Endothelial cell of umbilical vein (primary cell): Measurements from ENCODE around the gene PTPRD. TPM values are rescaled to one million over a fixed set of nuclear protein-coding genes. Genes with fewer than 3 reads are reported as not detected.

ENCODE experiments used
- BruUV-seq: library from RNA; stranded (reverse); fragments of 400-500 nt; replicated peaks from 2 replicates; lab custom pipeline; 2021; lab: Mats Ljungman, UMichigan
- CTCF ChIA-PET: fragments of 300-600, 350-600 bp; sonication (Branson Sonifier 250); formaldehyde crosslinking; loops from one replicate; lab custom pipeline; 2021; ENCODE audit warnings: antibody characterized with exemption, inconsistent platforms; lab: Charles Lee
- POLR2A ChIA-PET: fragments of 300-600, 350-600 bp; sonication (Branson Sonifier 250); formaldehyde crosslinking; loops from one replicate; lab custom pipeline; 2021; ENCODE audit warnings: antibody characterized with exemption, inconsistent platforms; lab: Charles Lee
- DNase-seq: peaks from one replicate; pipeline ENCODE4 v3.0.0-alpha.2; 2011; ENCODE audit warnings: low read depth, low spot score
- FAIRE-seq: peaks from 2 replicates; lab custom pipeline; 2011; peaks lifted over from hg19 to GRCh38; lab: Jason Lieb, UNC
- H2AFZ ChIP-seq: 2 replicates; pipeline ENCODE4 v1.6.0; 2012; ENCODE audit warnings: low read depth, low read length, control low read depth, inconsistent platforms
- H3K27ac ChIP-seq: 2 replicates; pipeline ENCODE4 v1.5.1; 2011; ENCODE audit warnings: low read depth, mild to moderate bottlenecking, control low read depth, low read length, moderate library complexity; ENCODE audit not compliant: insufficient read depth
- H3K27me3 ChIP-seq, 2 experiments: 2 replicates each; pipeline versions ENCODE4 v1.6.0 to v1.6.1; 2011; ENCODE audit warnings: low read length in 2 of 2, mixed read lengths in 1 of 2; ENCODE audit not compliant: control insufficient read depth in 2 of 2, insufficient read depth in 2 of 2
- H3K36me3 ChIP-seq, 2 experiments: 2 replicates in 1 of 2; 3 replicates in 1 of 2; pipeline ENCODE4 v1.5.1; 2011; ENCODE audit warnings: low read length in 2 of 2, mild to moderate bottlenecking in 1 of 2, moderate library complexity in 1 of 2; ENCODE audit not compliant: control insufficient read depth in 2 of 2, insufficient read depth in 2 of 2; ENCODE audit errors: extremely low read depth in 1 of 2
- H3K4me1 ChIP-seq: 3 replicates; pipeline ENCODE4 v1.5.1; 2011; ENCODE audit warnings: mild to moderate bottlenecking, low read length; ENCODE audit not compliant: control insufficient read depth, insufficient read depth; ENCODE audit errors: extremely low read depth
- H3K4me2 ChIP-seq: 2 replicates; pipeline ENCODE4 v1.6.1; 2011; ENCODE audit warnings: low read length, control low read depth, mixed read lengths; ENCODE audit not compliant: insufficient read depth
- H3K4me3 ChIP-seq, 3 experiments: fragments of 200-600 bp in 1 of 3; sonication (generic), shearing (Covaris generic) in 1 of 3; replicated peaks in 1 of 3; 2 replicates each; pipeline ENCODE4 v1.5.1; 2011 to 2016; ENCODE audit warnings: control low read depth in 3 of 3, low read length in 3 of 3, mild to moderate bottlenecking in 2 of 3, inconsistent platforms in 1 of 3, low read depth in 1 of 3, moderate library complexity in 1 of 3; ENCODE audit not compliant: insufficient read depth in 1 of 3
- H3K79me2 ChIP-seq: 2 replicates; pipeline ENCODE4 v1.6.0; 2012; ENCODE audit warnings: low read length, inconsistent platforms; ENCODE audit not compliant: control insufficient read depth, insufficient read depth
- H3K9ac ChIP-seq: replicated peaks from 2 replicates; pipeline ENCODE3; 2011; ENCODE audit warnings: low read length, control low read depth; ENCODE audit not compliant: insufficient read depth; ENCODE audit errors: extremely low read depth
- H3K9me1 ChIP-seq: replicated peaks from 3 replicates; pipeline ENCODE4 v1.6.0; 2011; ENCODE audit warnings: mild to moderate bottlenecking, low read length; ENCODE audit not compliant: control insufficient read depth, insufficient read depth; ENCODE audit errors: extremely low read depth
- H3K9me3 ChIP-seq: replicated peaks from 2 replicates; pipeline ENCODE4 v1.5.1; 2012; ENCODE audit warnings: low read length, inconsistent platforms; ENCODE audit not compliant: control insufficient read depth, insufficient read depth
- H4K20me1 ChIP-seq: replicated peaks from 2 replicates; pipeline ENCODE3; 2011; ENCODE audit warnings: mild to moderate bottlenecking, low read length; ENCODE audit not compliant: control insufficient read depth, insufficient read depth; ENCODE audit errors: extremely low read depth
- EZH2 ChIP-seq: IDR thresholded peaks from 2 replicates; pipeline ENCODE4 v1.6.1; 2012; ENCODE audit warnings: borderline replicate concordance, low read depth, mild to moderate bottlenecking, moderate library complexity, low read length, inconsistent platforms; ENCODE audit not compliant: severe bottlenecking
- FOS ChIP-seq: IDR thresholded peaks from 2 replicates; pipeline ENCODE4 v1.6.1; 2011; ENCODE audit warnings: mild to moderate bottlenecking, low read length, moderate library complexity, borderline replicate concordance; ENCODE audit not compliant: insufficient read depth
- GATA2 ChIP-seq: IDR thresholded peaks from 2 replicates; pipeline ENCODE4 v1.7.0; 2011; ENCODE audit warnings: low read depth, mild to moderate bottlenecking, moderate library complexity, mixed read lengths, low read length; ENCODE audit not compliant: insufficient read length, insufficient read depth
- JUN ChIP-seq: IDR thresholded peaks from 2 replicates; pipeline ENCODE4 v1.6.1; 2011; ENCODE audit warnings: borderline replicate concordance, low read depth; ENCODE audit not compliant: insufficient read length, insufficient read depth
- MYC ChIP-seq: IDR thresholded peaks from one replicate; pipeline ENCODE4 v1.6.1; 2011; ENCODE audit warnings: mild to moderate bottlenecking, low read depth, low read length
- POLR2A ChIP-seq: IDR thresholded peaks from 2 replicates; pipeline ENCODE4 v1.6.1; 2012; ENCODE audit warnings: low read depth, mild to moderate bottlenecking, control low read depth, low read length
- POLR2AphosphoS5 ChIP-seq: IDR thresholded peaks from 2 replicates; pipeline ENCODE4 v1.6.1; 2012; ENCODE audit warnings: low read depth, mild to moderate bottlenecking, control low read depth, low read length, moderate library complexity; ENCODE audit not compliant: insufficient read depth
- dilution Hi-C: fragments of 300-500 bp; cut with MboI; formaldehyde crosslinking; loops from one replicate; pipeline ENCODE4 v1.15.0; 2019; ENCODE audit warnings: low sequenced_read_pairs; ENCODE audit not compliant: extremely low pct_ligation_motif_present
- intact Hi-C: fragments of 100-400 bp; cut with micrococcal nuclease; formaldehyde crosslinking; loops from one replicate; pipeline ENCODE4 v1.10.0; 2022
- polyA plus RNA-seq, 4 experiments: library from polyadenylated mRNA; depleted of rRNA in 3 of 4; stranded (reverse) in 3 of 4; unstranded in 1 of 4; fragments of >200 nt; gene quantifications; 2 replicates each; pipeline versions ENCODE4 v1.2.1 to v1.2.3, GENCODE V29; 2011 to 2012; ENCODE audit warnings: missing spikeins in 1 of 4
- total RNA-seq: library from RNA; stranded (reverse); gene quantifications from 2 replicates; pipeline ENCODE4 v1.2.3, GENCODE V29; 2021
- TF ChIP-seq, protein P1 (sequence below), 2 donors: IDR thresholded peaks; 1 replicate in 1 of 2; 2 replicates in 1 of 2; pipeline ENCODE4 v1.5.1; 2011; ENCODE audit warnings: low read length in 2 of 2, mild to moderate bottlenecking in 2 of 2, moderate library complexity in 2 of 2, control low read depth in 1 of 2, inconsistent platforms in 1 of 2, low read depth in 1 of 2; ENCODE audit not compliant: insufficient read depth in 1 of 2; ENCODE audit errors: extremely low read depth in 1 of 2
- TF ChIP-seq, protein P2 (sequence below): IDR thresholded peaks from 2 replicates; pipeline ENCODE4 v1.6.1; 2011; ENCODE audit not compliant: insufficient read depth, insufficient read length

Gene PTPRD
- total and polyA plus RNA-seq, 2 donors (not counting 3 experiments of a cell fraction or from before 2014, with no cell fraction given) = 5.5 to 5.7 TPM

DNA sequence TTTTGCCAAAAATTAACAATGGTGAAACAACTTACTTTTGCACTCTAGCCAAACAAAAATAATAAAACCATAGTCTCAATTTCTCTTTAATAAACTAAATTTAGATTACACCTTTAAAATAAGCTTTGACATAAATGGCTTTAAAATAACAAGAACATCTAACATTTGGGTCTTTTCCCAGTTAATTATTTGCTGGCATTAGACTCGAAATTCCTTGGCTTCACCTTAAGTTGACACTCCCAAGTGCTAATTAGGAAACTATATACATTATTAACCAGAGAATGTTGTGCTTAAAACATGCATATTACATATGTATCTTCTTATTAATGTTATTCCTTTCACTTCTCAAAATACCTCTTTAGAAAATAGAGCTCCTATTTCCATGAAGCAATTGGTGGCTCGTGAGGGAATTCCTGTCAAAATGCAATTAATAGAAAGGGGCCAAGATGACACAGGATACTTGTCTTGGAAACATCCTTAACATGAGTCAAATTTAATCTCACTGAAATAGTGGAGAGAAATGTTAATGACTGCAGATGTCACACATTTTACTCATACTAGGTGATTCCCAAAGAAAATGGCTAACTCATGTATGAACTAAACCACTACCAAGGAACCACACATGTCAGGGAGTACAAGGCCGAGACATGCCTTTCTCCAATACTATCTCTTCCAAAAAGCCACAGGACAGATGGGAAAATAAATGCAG lies 1880.3 kb downstream of the PTPRD start:
- H3K27me3 ChIP-seq = no peaks in the 10 kb centered on the region
- no TSS peak for BruUV-seq
- H3K27ac ChIP-seq = no peak overlapping the region
- H3K4me1 ChIP-seq = peaks cover 9% of the 10 kb centered on the region
- no peak for FAIRE-seq
- TF ChIP-seq POLR2AphosphoS5 (no peak), GATA2 (no peak), EZH2 (no peak), JUN (no peak), POLR2A (no peak), MYC (no peak), FOS (no peak)
- TF ChIP-seq, protein P1, sequence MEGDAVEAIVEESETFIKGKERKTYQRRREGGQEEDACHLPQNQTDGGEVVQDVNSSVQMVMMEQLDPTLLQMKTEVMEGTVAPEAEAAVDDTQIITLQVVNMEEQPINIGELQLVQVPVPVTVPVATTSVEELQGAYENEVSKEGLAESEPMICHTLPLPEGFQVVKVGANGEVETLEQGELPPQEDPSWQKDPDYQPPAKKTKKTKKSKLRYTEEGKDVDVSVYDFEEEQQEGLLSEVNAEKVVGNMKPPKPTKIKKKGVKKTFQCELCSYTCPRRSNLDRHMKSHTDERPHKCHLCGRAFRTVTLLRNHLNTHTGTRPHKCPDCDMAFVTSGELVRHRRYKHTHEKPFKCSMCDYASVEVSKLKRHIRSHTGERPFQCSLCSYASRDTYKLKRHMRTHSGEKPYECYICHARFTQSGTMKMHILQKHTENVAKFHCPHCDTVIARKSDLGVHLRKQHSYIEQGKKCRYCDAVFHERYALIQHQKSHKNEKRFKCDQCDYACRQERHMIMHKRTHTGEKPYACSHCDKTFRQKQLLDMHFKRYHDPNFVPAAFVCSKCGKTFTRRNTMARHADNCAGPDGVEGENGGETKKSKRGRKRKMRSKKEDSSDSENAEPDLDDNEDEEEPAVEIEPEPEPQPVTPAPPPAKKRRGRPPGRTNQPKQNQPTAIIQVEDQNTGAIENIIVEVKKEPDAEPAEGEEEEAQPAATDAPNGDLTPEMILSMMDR (IDR thresholded peaks at IDR 0.05; ENCODE audit: extremely low read depth in 1 of 2, insufficient read depth in 1 of 2, low read depth in 1 of 2, low read length in 2 of 2) = no peak
- TF ChIP-seq, protein P2, sequence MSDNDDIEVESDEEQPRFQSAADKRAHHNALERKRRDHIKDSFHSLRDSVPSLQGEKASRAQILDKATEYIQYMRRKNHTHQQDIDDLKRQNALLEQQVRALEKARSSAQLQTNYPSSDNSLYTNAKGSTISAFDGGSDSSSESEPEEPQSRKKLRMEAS = no peak
- no peaks in the 10 kb centered on the region for H3K36me3 ChIP-seq
- POLR2A ChIA-PET = no interaction called here
- DNase-seq = no peak
- H3K79me2 ChIP-seq = no peaks in the 10 kb centered on the region
- no peaks in the 10 kb centered on the region for H3K9me3 ChIP-seq
- CTCF ChIA-PET = interaction anchor here (0.8 kb wide), 1 partner anchor 13 kb away, joined by 3 read pairs; no protein-coding TSS in a partner anchor
- no peaks in the 10 kb centered on the region for H3K9me1 ChIP-seq
- H4K20me1 ChIP-seq = no peaks in the 10 kb centered on the region
- no peak overlapping the region for H2AFZ ChIP-seq
- intact Hi-C loops = loop anchor here (10.0 kb wide), 1 partner anchor 938 kb away; the partner anchor contains the start of gene DMAC1
- no peak overlapping the region for H3K4me3 ChIP-seq
- no peak overlapping the region for H3K4me2 ChIP-seq
- dilution Hi-C loops = no loop called here
- H3K9ac ChIP-seq = no peak overlapping the region
